Loucy (cell line): Measurements from ENCODE around the gene CD276.

Experiments
- H2AFZ ChIP-seq: fragments of 200-600 bp; sonication (generic); 2 replicates; pipeline ENCODE4 v1.6.0; 2016; ENCODE audit warnings: antibody characterized with exemption, mild to moderate bottlenecking, low read length, moderate library complexity
- H3F3A ChIP-seq: fragments of 200-600 bp; 2 replicates; pipeline ENCODE4 v1.6.0; 2016; ENCODE audit warnings: antibody characterized with exemption, low read depth, mild to moderate bottlenecking
- H3K27me3 ChIP-seq: fragments of 200-600 bp; sonication (generic); 2 replicates; pipeline ENCODE4 v1.6.1; 2014; ENCODE audit warnings: low read length, mild to moderate bottlenecking; ENCODE audit not compliant: insufficient read depth, poor library complexity, severe bottlenecking
- H3K36me3 ChIP-seq: fragments of 200-600 bp; sonication (generic); 2 replicates; pipeline ENCODE4 v1.6.1; 2016; ENCODE audit warnings: low read length; ENCODE audit not compliant: insufficient read depth
- H3K4me1 ChIP-seq: fragments of 200-600 bp; sonication (generic); 2 replicates; pipeline ENCODE4 v1.5.1; 2014; ENCODE audit warnings: low read length, mild to moderate bottlenecking; ENCODE audit not compliant: insufficient read depth, poor library complexity, severe bottlenecking
- H3K4me2 ChIP-seq: fragments of 200-600 bp; sonication (generic); 2 replicates; pipeline ENCODE4 v1.6.0; 2014; ENCODE audit warnings: antibody characterized with exemption, low read length, low read depth, mild to moderate bottlenecking; ENCODE audit not compliant: poor library complexity, severe bottlenecking
- H3K4me3 ChIP-seq: fragments of 200-600 bp; sonication (generic); 2 replicates; pipeline ENCODE4 v1.5.1; 2014; ENCODE audit warnings: low read length, mild to moderate bottlenecking, mixed read lengths; ENCODE audit not compliant: poor library complexity, severe bottlenecking
- H3K79me2 ChIP-seq: fragments of 200-600 bp; sonication (generic); 2 replicates; pipeline ENCODE4 v1.6.1; 2014; ENCODE audit warnings: low read length; ENCODE audit not compliant: insufficient read depth
- H3K9ac ChIP-seq: fragments of 200-600 bp; sonication (generic); 2 replicates; pipeline ENCODE4 v1.6.0; 2014; ENCODE audit warnings: mild to moderate bottlenecking, low read depth, low read length, moderate library complexity; ENCODE audit not compliant: poor library complexity, severe bottlenecking
- H3K9me2 ChIP-seq: fragments of 200-600 bp; sonication (generic); replicated peaks from 2 replicates; pipeline ENCODE4 v1.6.1; 2016; ENCODE audit warnings: low read depth, low read length, mixed read lengths
- H3K9me3 ChIP-seq: fragments of 200-600 bp; sonication (generic); 2 replicates; pipeline ENCODE4 v1.6.1; 2014; ENCODE audit warnings: mild to moderate bottlenecking, antibody characterized with exemption, low read length, low read depth; ENCODE audit not compliant: insufficient read depth
- H4K20me1 ChIP-seq: fragments of 200-600 bp; sonication (generic); 2 replicates; pipeline ENCODE4 v1.6.0; 2014; ENCODE audit warnings: antibody characterized with exemption, low read length, mild to moderate bottlenecking; ENCODE audit not compliant: insufficient read depth, poor library complexity, severe bottlenecking
- EZH2phosphoT487 ChIP-seq: fragments of 200-600 bp; IDR thresholded peaks from 2 replicates; pipeline ENCODE4 v1.6.1; 2018; ENCODE audit warnings: antibody characterized with exemption, mild to moderate bottlenecking, moderate library complexity, borderline replicate concordance
- TF ChIP-seq, protein P1 (sequence below): fragments of 200-600 bp; sonication (generic); conservative IDR thresholded peaks from 2 replicates; pipeline ENCODE4 v1.5.1; 2014; ENCODE audit warnings: mild to moderate bottlenecking, antibody characterized with exemption, low read length

Gene CD276

DNA sequence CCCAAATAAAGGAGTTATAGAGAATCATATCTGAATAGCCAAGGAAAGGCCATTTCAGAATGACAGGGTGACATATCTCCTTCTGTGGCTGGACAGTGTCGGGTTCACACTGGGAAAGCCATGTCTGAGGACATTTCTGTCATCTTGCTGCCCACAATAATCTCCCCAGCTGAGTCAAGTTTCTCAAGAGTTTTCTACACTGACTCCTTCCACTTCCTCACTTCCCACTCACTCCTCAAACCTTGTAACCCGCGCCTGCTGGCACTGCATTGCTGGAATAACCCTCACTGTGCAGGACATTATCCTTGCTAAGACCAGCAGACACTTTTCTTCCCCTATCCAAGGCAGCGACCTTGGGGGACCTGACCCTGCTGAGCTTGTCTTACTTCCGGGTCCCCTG, 74.3 kb downstream of the CD276 start:
- Histone ChIP-seq H2AFZ (no peak overlapping the region), H3K79me2 (no peaks in the 10 kb centered on the region), H4K20me1 (no peaks in the 10 kb centered on the region), H3K36me3 (no peaks in the 10 kb centered on the region), H3K9me3 (no peaks in the 10 kb centered on the region), H3K9me2 (no peaks in the 10 kb centered on the region), H3K4me1 (no peaks in the 10 kb centered on the region), H3K4me3 (no peak overlapping the region), H3K9ac (no peak overlapping the region), H3K27me3 (no peaks in the 10 kb centered on the region), H3K4me2 (no peak overlapping the region), H3F3A (no peaks in the 10 kb centered on the region)
- TF ChIP-seq, protein P1, sequence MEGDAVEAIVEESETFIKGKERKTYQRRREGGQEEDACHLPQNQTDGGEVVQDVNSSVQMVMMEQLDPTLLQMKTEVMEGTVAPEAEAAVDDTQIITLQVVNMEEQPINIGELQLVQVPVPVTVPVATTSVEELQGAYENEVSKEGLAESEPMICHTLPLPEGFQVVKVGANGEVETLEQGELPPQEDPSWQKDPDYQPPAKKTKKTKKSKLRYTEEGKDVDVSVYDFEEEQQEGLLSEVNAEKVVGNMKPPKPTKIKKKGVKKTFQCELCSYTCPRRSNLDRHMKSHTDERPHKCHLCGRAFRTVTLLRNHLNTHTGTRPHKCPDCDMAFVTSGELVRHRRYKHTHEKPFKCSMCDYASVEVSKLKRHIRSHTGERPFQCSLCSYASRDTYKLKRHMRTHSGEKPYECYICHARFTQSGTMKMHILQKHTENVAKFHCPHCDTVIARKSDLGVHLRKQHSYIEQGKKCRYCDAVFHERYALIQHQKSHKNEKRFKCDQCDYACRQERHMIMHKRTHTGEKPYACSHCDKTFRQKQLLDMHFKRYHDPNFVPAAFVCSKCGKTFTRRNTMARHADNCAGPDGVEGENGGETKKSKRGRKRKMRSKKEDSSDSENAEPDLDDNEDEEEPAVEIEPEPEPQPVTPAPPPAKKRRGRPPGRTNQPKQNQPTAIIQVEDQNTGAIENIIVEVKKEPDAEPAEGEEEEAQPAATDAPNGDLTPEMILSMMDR, result no peak
- no peak for TF ChIP-seq EZH2phosphoT487

DNA sequence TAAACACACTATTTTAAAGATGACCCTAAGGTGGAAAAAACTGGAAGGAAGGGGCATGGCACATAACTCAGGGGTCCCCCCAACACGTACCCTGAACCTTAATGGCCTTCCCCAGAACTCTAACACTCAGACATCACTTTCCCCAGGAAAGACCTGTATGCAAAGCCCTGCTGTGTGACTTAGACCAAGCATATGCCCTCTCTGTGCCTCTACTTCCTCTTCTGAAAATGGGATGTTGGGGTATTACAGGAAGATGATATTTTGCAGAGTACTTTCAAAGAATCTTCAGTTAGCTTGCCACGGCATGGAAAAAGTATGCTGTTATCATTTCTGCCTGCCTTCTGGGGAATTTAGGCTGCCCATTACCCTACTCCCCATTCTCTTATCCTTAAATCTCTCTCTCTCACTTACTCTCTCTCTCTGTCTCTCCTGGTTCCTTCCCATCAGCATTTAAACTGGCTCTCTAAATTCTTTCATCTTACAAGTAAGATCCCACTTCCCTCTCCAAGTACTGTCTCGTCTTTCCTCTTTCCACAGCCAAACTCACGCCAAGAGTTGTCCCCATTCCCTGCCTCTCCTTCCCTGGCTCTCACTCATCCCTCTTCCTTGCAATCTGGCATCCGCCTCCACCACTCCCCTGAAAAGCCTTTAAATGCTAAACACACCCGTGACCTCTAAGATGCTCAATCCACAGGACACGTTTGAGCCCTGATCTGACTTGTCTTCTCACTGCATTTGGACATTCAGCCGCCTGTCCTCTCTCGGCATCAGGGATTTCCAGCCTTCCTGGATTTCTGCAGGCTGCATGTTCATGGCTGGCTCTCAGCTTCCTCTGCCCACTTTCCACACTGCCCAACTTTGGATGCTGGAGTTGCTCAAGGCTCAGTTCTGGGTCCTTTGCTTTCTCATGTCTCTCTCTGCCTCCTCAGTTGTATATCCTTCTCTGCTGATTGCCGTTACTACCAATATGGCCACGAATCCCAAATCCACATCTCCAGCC, 76.4 kb downstream of the CD276 start:
- no peak for TF ChIP-seq EZH2phosphoT487
- TF ChIP-seq, protein P1, result no peak
- Histone ChIP-seq H2AFZ (no peak overlapping the region), H3K4me3 (no peak overlapping the region), H3K9me2 (no peaks in the 10 kb centered on the region), H3F3A (no peaks in the 10 kb centered on the region), H3K4me2 (no peak overlapping the region), H3K27me3 (no peaks in the 10 kb centered on the region), H4K20me1 (no peaks in the 10 kb centered on the region), H3K79me2 (no peaks in the 10 kb centered on the region), H3K36me3 (no peaks in the 10 kb centered on the region), H3K4me1 (no peaks in the 10 kb centered on the region), H3K9ac (no peak overlapping the region), H3K9me3 (no peaks in the 10 kb centered on the region)

DNA sequence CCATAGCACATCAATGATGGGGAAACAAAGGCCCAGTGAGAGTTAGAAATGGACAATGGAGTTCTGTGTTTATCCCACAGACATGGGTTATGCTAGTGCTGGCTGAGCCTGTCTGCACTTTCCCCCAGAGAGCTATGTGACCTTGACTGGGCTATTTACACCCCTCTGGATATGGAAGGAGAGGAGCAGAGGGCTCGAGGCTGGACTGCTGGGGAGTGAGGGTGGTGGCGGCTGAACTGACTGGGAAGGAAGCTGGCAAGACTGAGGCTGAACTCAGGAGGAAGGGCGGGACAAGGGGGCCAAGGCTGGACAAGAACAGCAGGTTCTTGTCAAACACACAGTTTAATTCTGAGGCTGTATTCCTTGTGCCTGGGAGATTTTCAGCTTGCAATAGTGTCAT, 79.7 kb downstream of the CD276 start:
- Histone ChIP-seq H3K9me3 (no peaks in the 10 kb centered on the region), H3K36me3 (no peaks in the 10 kb centered on the region), H3F3A (no peaks in the 10 kb centered on the region), H3K4me3 (no peak overlapping the region), H2AFZ (no peak overlapping the region), H4K20me1 (no peaks in the 10 kb centered on the region), H3K4me1 (no peaks in the 10 kb centered on the region), H3K79me2 (no peaks in the 10 kb centered on the region), H3K9me2 (no peaks in the 10 kb centered on the region), H3K9ac (no peak overlapping the region), H3K27me3 (no peaks in the 10 kb centered on the region), H3K4me2 (no peak overlapping the region)
- no peak for TF ChIP-seq EZH2phosphoT487
- TF ChIP-seq, protein P1, result no peak
